Esophagus squamous epithelium (tissue), 5 donors: ENCODE data around the gene COL4A1. TPM values are rescaled to one million over a fixed set of nuclear protein-coding genes. Genes with fewer than 3 reads are reported as not detected.
A peak's percentile ranks its signal among the peaks of the same experiment; 100 is the strongest.

Experiments
- DNase-seq: peaks from one replicate; lab custom pipeline; 2025; lab: John Stamatoyannopoulos, UW
- H3K27ac ChIP-seq, 4 donors: fragments of 200-600 bp; sonication (generic); one replicate each; pipeline ENCODE4 v1.5.1; 2016 to 2019; ENCODE audit warnings: mild to moderate bottlenecking in 1 of 4
- H3K27me3 ChIP-seq, 4 donors: fragments of 200-600 bp; sonication (generic); 1 replicate in 3 of 4; 2 replicates in 1 of 4; pipeline versions ENCODE4 v1.5.1 to v1.6.0; 2017 to 2021; ENCODE audit warnings: antibody characterized with exemption in 1 of 4
- H3K36me3 ChIP-seq, 3 donors: fragments of 200-600 bp; sonication (generic); one replicate each; pipeline ENCODE4 v1.5.1; 2016 to 2019
- H3K4me1 ChIP-seq, 3 donors: fragments of 200-600 bp; sonication (generic); one replicate each; pipeline ENCODE4 v1.5.1; 2017 to 2019
- H3K4me3 ChIP-seq, 4 donors: fragments of 200-600 bp; sonication (generic); 1 replicate in 3 of 4; 2 replicates in 1 of 4; pipeline ENCODE4 v1.5.1; 2016 to 2019; ENCODE audit warnings: mild to moderate bottlenecking in 2 of 4, moderate library complexity in 1 of 4
- H3K9me3 ChIP-seq, 3 donors: fragments of 200-600 bp; sonication (generic); one replicate each; pipeline ENCODE4 v1.5.1; 2016 to 2019
- POLR2A ChIP-seq, 4 donors: fragments of 450-650 bp; IDR thresholded peaks; one replicate each; pipeline ENCODE4 v1.6.1; 2017; ENCODE audit warnings: antibody characterized with exemption in 4 of 4, mild to moderate bottlenecking in 4 of 4, moderate library complexity in 3 of 4
- WGBS, 2 donors: methylation state at CpG; one replicate each; pipeline ENCODE4 v1.1.5; 2018; 5-methylcytosine and 5-hydroxymethylcytosine counted together
- intact Hi-C: fragments of 100-400 bp; cut with DNase I; formaldehyde crosslinking; loops from one replicate; pipeline ENCODE4 v1.15.0; 2022
- total RNA-seq, 4 donors: library from RNA; depleted of rRNA; stranded (reverse); fragments of >200 nt; gene quantifications; one replicate each; pipeline ENCODE4 v1.1.0, GENCODE V29; 2016
- TF ChIP-seq, protein P1 (sequence below), 6 experiments: fragments of 450-650 bp in 4 of 6; fragments of 200-600 bp in 2 of 6; sonication (generic) in 2 of 6; IDR thresholded peaks; one replicate each; pipeline ENCODE4 v1.5.1; 2016 to 2019; ENCODE audit warnings: antibody characterized with exemption in 6 of 6, mild to moderate bottlenecking in 4 of 6, moderate library complexity in 4 of 6
- donor health status: DM: yes; HTN: yes; CAD: no.

COL4A1 gene
- total RNA-seq, 4 donors from 2014 or later = 8.9 to 97.1 (median 40.2) TPM

GRCh38 chr13:110136660-110137585 is 170.0 kb downstream of the COL4A1 start:
- H3K27ac ChIP-seq = no peak overlapping the region
- H3K4me3 ChIP-seq = no peak overlapping the region
- peaks cover 3 to 23% (median 9%) of the 10 kb centered on the region in 3 donors for H3K4me1 ChIP-seq
- H3K27me3 ChIP-seq = peaks cover 0 to 11% (median 0%) of the 10 kb centered on the region in 4 donors
- intact Hi-C loops = no loop called here
- no peaks in the 10 kb centered on the region for H3K9me3 ChIP-seq
- TF ChIP-seq, protein P1, sequence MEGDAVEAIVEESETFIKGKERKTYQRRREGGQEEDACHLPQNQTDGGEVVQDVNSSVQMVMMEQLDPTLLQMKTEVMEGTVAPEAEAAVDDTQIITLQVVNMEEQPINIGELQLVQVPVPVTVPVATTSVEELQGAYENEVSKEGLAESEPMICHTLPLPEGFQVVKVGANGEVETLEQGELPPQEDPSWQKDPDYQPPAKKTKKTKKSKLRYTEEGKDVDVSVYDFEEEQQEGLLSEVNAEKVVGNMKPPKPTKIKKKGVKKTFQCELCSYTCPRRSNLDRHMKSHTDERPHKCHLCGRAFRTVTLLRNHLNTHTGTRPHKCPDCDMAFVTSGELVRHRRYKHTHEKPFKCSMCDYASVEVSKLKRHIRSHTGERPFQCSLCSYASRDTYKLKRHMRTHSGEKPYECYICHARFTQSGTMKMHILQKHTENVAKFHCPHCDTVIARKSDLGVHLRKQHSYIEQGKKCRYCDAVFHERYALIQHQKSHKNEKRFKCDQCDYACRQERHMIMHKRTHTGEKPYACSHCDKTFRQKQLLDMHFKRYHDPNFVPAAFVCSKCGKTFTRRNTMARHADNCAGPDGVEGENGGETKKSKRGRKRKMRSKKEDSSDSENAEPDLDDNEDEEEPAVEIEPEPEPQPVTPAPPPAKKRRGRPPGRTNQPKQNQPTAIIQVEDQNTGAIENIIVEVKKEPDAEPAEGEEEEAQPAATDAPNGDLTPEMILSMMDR (IDR thresholded peaks at IDR 0.05) = no peak
- TF ChIP-seq POLR2A (IDR thresholded peaks at IDR 0.05) = no peak
- no peaks in the 10 kb centered on the region for H3K36me3 ChIP-seq
- 37 to 39% methylated on average over 9 to 12 of the region's 16 CpGs for WGBS, 2 donors
- DNase-seq = no peak

DNA sequence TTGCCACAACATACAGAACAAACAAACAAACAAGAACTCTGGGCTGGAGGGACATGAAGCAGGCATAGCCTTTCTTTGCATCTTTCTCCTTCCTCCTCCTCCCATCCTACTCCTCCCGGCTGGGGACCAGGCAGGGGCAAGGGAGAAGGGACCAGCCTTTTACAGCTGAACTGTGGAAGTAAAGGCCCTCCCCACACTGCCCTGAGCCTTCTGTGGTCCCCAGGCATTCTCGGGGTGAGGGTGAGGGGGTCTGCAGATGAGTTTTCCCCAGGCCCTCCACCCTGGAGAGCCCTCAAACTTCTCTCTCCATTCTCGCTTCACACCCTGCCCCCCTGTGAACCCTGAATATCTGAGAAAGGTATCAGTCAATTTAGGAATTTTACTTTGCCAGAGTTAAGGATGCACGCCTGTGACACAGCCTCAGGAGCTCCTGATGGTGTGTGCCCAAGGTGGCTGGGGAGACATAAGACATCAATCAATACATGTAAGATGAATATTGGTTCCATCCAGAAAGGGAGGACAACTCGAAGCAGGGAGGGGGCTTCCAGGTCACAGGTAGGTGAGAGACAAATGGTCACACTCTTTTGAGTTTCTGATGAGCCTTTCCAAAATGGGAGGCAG is 170.9 kb downstream of the COL4A1 start:
- WGBS, 2 donors = 66 to 75% methylated on average over 3 to 5 of the region's 5 CpGs
- Histone ChIP-seq H3K4me3 (no peak overlapping the region), H3K9me3 (no peaks in the 10 kb centered on the region), H3K4me1 (peaks cover 3 to 23% (median 9%) of the 10 kb centered on the region in 3 donors), H3K36me3 (no peaks in the 10 kb centered on the region), H3K27ac (no peak overlapping the region), H3K27me3 (peaks cover 0 to 11% (median 0%) of the 10 kb centered on the region in 4 donors)
- DNase-seq = no peak
- intact Hi-C loops = no loop called here
- TF ChIP-seq, protein P1 (IDR thresholded peaks at IDR 0.05) = no peak
- TF ChIP-seq POLR2A (IDR thresholded peaks at IDR 0.05) = no peak

DNA sequence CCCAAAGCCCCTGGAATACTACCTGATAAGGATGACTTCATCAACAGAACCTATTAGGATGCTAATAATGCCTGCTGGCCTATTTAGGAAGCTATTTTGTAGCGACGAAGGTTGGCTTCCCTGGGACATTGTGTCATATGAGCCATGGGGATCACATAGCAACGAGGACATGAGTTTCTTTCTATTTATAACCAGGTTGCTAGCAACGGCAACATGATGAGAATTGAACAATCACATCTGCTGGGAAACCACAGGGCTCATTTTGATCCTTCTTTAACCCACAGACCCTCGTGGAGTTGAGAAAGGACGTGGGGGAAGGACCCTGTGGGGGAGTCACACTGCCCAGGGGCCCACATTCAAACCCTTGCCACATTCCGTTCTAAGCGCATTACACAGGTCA is 172.2 kb downstream of the COL4A1 start:
- intact Hi-C loops = no loop called here
- Histone ChIP-seq H3K9me3 (no peaks in the 10 kb centered on the region), H3K27ac (peak overlapping the region in 2 of 4 donors; percentile 6 to 42), H3K4me3 (no peak overlapping the region), H3K27me3 (peaks cover 0 to 11% (median 0%) of the 10 kb centered on the region in 4 donors), H3K36me3 (no peaks in the 10 kb centered on the region), H3K4me1 (peaks cover 3 to 23% (median 9%) of the 10 kb centered on the region in 3 donors)
- no peak for DNase-seq
- WGBS, 2 donors = 58 to 71% methylated on average over 8 of the region's 8 CpGs
- no peak for TF ChIP-seq POLR2A (IDR thresholded peaks at IDR 0.05)
- TF ChIP-seq, protein P1 (IDR thresholded peaks at IDR 0.05) = no peak

- H3K27ac ChIP-seq = no peak overlapping the region
- WGBS, 2 donors = 88% methylated on average over 6 to 8 of the region's 10 CpGs
- H3K36me3 ChIP-seq = no peaks in the 10 kb centered on the region
- no peak overlapping the region for H3K4me3 ChIP-seq
- H3K4me1 ChIP-seq = peaks cover 1 to 20% (median 9%) of the 10 kb centered on the region in 3 donors
- no peak for DNase-seq
- H3K9me3 ChIP-seq = no peaks in the 10 kb centered on the region
- H3K27me3 ChIP-seq = peaks cover 0 to 11% (median 0%) of the 10 kb centered on the region in 4 donors
- intact Hi-C loops = no loop called here
- no peak for TF ChIP-seq POLR2A (IDR thresholded peaks at IDR 0.05)
- TF ChIP-seq, protein P1 (IDR thresholded peaks at IDR 0.05) = no peak
Observed at GRCh38 chr13:110133425-110134235, 173.3 kb downstream of the COL4A1 start.
